ENCODE data around the gene PITX1. TPM values are rescaled to one million over a fixed set of nuclear protein-coding genes. Genes with fewer than 3 reads are reported as not detected.

The PITX1 gene
- total RNA-seq, 2 donors from 2014 or later, result 6.2 to 12.3 TPM

DNA sequence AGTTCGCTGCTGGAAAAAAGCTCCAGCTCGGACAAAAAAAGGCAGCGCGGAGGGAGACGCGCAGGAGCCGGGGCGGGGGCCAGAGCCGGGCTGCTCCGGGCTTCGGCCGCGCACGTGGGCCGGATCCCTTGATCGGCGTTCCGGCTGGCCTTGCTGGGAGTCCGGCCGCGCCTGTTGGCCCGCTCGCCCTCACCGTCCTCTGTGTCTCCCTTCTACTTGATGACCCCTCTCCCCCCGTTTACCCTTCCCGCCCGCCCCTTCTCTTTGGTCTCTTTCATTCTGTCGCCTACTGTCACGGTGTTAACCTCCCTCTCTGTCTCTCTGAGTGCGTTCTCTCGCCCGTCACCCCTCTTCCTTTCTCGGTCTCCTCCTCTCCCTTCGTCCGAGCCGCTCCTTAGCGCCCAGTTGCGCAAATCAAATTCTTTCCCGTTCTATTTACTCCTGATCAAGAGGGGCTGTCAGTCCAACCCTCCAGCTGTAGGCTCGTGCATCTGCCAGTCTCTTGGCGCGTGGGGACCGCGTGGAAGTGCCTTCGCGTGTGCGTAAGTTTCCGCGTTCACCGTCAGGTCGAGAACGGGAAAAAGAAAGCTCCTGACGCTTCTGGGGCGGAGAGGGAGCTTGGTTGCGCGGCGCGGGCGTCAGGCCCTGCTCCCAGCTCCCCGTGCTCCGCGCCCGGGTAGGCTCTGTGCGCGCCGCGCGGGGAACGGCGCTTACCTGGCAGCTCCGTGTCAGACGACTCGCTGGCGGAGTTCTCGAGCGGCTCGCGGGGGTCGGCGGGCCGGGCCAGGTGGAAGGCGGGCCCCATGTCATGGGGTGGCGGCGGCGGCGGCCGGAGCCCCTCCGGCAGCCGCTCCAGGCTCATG, 798 bp downstream of the PITX1 start:
- ATAC-seq (peak; percentile 52), DNase-seq (no peak)
- intact Hi-C loops (cut with DNase I, micrococcal nuclease), result loop anchor here (5.0 kb wide), 2 partner anchors 154 to 159 kb away; no protein-coding TSS in a partner anchor

DNA sequence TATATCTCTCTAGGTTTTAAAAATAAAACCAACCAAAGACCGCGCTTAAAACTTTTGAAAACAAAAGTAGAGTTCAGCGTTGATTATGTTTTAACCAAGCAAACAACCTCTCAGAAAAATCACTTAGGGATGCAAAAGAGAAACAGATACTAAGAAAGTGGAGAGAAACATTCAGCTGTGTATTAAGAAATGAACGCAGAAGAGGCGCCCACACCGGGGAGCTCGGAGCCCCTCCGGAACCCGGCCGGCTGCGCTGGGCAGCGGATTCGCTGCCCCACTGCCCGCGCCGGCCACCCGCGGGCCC, 1.4 kb downstream of the PITX1 start:
- ATAC-seq, result no peak
- intact Hi-C loops (cut with DNase I, micrococcal nuclease), result loop anchor here (5.0 kb wide), 2 partner anchors 155 to 160 kb away; no protein-coding TSS in a partner anchor

DNA sequence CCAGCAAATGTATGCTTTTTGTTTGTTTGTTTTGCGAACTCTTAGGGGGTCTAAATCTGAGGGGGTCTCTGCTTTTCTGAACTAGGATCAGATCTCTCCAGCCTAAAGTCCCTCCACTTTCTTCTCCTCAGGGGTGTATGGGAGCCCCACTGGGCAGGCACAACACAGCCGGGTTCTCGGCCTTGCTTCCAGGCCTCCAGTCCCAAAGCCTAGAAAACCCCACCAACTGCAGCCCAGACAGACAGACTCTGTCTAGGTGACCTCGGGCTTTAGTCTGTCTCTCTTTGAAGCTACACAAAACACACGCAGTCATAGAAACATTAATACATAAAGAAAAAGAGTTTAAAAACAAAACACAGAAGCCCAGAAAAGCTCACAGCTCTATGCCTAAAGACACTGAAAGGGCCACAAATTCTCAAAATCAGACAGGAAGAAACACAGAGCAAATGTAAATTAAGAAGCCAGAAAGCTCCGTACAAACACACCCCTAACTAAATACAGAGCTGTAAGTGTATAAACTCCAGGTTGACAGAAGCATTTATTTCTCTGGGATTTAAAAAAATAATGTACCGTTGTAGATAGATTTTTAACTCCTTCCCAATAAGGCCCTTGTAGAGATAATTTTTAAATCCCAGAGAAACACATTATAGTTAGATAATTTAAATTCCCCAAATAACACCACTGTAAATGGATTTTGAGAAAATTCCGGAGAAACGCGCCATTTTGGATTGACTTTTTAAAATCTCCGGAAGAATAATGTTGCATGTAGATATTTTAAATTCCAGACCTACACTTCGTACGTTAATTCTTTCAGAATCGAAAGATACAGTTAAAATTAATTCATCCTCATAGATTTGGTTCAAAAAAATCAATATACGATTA, 2.0 kb downstream of the PITX1 start:
- no peak for DNase-seq
- intact Hi-C loops (cut with DNase I, micrococcal nuclease), result loop anchor here (5.0 kb wide), 2 partner anchors 155 to 160 kb away; no protein-coding TSS in a partner anchor
- no peak for ATAC-seq

More for the DNA sequence above, 1.4 kb downstream of the PITX1 start:
- DNase-seq, result no peak

DNA sequence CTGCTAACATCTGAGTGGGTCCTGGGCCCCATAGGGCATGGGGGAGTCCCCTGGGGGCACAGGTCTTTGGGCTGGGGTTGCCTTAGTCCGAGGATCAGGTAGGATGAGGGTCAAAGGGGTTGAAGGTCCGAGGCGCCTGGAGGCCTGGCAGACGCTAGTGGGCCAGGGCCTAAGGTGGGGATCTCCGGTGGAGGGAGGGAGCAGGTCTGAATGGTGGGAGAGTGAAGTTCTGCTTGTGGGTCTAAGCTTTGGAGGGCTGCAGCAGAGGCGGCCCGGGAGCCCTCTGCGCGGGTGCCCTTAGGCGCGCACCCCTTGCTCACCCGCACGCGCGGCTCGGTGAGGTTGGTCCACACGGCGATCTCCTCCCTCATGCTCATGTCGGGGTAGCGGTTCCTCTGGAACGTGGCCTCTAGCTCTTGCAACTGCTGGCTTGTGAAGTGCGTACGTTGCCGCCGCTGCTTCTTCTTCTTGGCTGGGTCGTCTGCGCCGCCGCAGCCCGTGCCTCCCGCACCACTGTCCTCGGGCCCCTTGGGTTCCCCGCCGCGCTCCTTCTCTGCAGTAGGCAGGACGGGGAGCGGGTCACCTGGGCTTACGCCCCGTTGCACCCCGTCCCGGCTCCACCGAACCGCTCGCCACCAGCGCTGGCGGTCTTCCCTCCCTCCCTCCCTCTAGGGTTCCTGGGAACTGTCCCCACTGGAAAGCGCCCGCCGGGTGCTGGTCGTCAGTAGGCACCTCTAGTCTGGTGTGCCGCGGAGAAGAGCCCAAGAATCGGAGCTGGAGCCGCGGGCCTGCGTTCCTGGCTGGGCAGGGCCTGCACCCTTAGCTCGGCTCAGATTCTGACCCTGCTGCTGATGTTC, 2.8 kb downstream of the PITX1 start:
- no peak for ATAC-seq
- intact Hi-C loops (cut with DNase I, micrococcal nuclease), result loop anchor here (5.0 kb wide), 2 partner anchors 156 to 161 kb away; no protein-coding TSS in a partner anchor
- no peak for DNase-seq

DNA sequence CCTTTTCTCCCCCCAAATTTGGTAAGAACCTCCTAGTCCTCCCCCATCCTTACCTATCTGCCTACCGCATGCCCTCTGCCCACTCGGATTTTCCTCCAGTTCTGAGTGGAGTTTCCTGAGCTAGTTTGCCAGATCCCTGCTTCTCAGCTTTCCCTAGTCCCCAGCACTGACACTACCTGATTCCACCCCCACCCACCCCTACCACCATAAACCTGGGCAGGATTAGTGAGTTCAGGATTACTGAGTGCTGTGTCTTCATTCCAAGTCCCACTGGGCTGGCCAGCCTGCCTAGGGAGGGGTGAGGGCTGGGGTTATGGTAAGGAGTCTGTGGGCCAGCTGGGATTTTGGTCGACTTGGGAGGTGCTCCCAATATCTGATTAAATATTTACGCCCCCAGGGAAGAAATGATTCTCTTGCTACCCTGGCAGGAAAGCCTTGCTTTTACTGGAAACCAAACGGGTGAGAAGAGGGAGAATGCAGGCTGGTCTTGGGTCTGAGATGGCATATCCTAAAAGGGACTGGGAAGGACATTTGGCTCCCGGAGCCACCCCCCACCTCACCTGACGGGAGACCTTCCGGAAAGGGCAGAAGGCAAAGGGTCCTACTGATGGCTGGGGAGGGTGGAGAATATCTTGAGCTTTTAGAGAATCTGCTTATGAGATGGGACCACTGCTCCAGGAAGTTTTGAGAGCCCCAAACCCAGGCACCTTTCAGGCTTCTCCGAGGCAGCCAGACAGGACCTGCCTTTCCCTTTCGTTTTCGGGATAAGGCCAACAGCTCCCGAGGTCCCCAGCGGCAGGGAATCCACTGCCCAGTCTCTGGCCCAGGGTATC, 3.7 kb downstream of the PITX1 start:
- peak; percentile 19 for ATAC-seq
- DNase-seq, result no peak

DNA sequence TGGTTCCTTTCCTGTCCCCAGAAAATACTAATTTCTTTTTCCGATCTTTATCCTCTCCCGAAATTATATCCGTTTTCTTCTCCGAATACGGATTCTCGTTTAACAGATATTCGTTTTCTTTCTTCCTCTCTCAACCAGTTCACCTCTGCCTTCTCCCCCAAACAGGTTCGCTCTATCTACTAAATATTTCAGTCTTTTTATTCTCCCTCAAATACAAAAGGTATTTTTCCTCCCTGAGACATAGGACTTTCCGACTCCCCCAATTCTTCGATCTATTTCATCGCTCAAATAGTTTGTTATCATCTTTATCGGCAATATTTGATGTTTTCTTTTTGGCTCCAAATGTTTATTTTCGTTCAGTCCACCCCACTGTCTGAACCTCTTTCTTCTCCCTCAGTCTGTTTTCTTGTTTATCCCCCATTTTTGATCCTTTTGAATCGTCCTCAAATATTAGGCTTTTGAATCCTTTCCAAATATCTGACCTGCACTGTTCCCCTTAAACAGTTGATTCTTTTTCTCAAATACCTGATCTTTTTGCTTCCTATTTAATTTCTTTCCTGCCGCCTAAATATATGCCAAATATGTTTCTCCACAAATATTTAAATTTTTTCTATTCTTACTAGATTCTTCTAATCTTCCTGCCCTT, 4.4 kb downstream of the PITX1 start:
- DNase-seq (no peak), ATAC-seq (no peak)
- intact Hi-C loops (cut with DNase I, micrococcal nuclease), result loop anchor here (5.0 kb wide), 2 partner anchors 158 to 163 kb away; no protein-coding TSS in a partner anchor

More for the DNA sequence above, 3.7 kb downstream of the PITX1 start:
- intact Hi-C loops (cut with DNase I, micrococcal nuclease), result loop anchor here (5.0 kb wide), 2 partner anchors 157 to 162 kb away; no protein-coding TSS in a partner anchor

DNA sequence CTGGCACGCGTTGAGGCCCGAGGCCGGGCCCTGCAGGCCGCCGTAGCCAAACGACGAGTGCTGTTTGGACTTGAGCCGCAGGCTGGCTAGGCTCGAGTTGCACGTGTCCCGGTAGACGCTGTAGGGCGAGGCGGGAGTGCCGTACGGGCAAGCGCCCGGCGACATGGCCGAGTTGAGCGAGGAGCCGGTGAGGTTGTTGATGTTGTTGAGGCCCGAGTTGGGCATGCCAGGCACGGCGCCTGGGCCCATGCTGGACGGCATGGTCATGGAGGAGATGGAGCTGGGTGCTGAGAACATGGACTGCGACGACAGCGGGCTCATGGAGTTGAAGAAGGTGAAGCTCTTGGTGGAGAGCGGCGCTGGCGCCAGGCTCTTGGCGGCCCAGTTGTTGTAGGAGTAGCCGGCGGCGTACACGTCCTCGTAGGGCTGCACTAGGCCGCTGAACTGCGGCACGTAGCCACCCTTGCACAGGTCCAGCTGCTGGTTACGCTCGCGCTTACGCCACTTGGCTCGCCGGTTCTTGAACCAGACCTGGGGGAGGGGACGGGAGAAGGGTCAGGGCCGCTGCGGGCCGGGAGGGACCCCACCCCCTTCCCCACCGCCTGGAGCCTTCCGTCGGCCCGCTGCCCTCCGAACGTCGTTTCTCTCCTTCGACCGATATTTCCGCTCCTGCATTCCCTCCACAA, 5.1 kb downstream of the PITX1 start:
- peak; percentile 28 for ATAC-seq
- DNase-seq, result no peak
- intact Hi-C loops (cut with DNase I, micrococcal nuclease), result no loop called here

DNA sequence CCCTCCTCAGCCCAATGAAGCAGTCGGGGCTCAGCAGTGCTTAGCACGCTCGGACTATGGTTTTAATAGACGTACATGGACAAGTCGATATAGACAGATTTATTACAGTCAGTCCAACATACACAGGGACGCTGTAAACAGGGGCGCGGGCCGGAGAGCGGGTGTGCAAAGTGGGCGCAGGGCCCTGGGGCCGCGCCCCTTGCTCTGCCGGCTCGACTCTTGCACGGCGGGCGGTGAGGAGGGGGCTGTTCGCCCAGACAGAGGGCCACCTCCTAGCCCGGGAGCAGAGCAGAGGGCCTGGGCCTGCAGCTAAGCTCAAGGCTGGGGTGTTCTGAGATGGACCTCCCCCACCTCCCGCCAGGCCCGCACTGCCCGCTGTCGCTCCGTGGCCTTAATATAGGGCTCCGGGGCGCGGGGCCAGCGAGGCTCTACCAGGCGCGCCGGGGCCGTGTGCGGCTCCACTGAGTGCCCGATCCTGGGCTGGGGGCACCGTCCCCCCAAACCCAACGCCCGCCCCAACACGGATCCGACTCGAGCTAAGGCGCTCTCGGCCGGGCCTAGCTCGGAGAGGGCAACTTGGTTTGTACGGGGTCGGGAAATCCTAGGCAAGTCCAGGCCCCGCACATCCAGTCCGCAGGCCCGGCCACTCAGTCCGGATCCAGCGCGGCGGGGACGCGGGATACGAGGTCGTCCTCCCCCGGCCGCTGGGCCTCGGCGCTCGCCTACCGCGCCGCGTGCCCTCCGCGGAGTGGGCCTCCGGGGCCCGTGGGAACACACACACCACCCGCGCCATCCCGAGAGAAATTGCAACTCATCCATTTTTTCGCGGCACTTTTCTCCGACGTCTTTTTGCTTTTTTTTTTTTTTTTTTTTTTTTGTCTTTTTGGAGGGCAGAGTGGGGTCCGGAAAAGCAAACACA, 6.1 kb downstream of the PITX1 start:
- ATAC-seq (no peak), DNase-seq (no peak)
- intact Hi-C loops (cut with DNase I, micrococcal nuclease), result no loop called here

DNA sequence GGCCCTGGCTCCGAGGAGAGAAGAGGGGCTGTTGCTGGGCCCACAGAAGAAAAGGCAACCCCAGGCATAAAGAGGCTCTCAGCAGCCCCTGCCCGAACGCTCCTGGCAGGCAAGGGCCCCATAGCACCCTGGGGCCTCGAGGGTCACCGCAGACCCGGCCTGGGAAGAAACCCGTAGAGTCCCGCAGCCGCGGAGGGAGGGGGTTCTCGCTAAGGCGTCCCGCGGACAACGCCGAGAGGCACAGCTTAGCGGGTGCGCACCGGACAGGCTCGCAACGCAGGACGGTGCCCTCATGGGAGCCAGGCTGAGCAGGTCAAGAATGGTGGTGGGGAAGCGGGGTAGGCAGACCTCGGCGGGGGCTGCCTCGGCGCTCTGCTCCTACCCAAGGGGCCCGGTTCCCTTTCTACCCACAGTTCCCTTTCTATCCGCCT, 6.7 kb downstream of the PITX1 start:
- no peak for DNase-seq
- intact Hi-C loops (cut with DNase I, micrococcal nuclease), result no loop called here
- no peak for ATAC-seq

DNA sequence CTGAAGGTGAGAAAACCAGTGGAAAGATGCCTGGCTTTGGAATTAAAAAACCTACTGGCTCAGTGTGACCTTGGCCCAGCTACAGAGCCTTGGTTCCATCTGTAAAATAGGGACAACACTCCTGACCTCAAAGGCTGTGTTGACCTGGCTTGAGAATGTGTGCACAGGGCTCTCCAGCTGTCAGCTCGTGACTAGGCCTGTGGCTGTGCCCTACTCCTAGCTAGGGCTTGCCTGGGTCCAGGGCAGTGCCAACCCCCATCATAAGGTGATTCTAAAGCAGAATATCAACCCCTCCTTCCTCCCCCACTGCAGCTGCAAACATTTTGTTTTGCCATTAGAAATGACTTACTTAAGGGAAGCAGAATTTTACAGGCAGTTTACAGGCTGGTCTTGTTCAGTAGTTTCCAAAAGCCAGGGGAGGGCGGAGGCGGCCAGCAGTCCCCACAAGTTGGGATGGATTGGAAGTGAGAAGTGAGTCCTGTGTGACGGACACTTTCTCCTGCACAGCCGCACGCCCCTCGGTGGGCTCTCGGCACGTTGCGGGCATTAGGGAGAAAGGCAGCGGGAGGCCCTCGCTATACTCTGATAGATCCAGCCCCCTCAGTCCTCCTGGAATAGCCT, 7.3 kb downstream of the PITX1 start:
- DNase-seq, result no peak
- ATAC-seq, result no peak
- intact Hi-C loops (cut with DNase I, micrococcal nuclease), result no loop called here

DNA sequence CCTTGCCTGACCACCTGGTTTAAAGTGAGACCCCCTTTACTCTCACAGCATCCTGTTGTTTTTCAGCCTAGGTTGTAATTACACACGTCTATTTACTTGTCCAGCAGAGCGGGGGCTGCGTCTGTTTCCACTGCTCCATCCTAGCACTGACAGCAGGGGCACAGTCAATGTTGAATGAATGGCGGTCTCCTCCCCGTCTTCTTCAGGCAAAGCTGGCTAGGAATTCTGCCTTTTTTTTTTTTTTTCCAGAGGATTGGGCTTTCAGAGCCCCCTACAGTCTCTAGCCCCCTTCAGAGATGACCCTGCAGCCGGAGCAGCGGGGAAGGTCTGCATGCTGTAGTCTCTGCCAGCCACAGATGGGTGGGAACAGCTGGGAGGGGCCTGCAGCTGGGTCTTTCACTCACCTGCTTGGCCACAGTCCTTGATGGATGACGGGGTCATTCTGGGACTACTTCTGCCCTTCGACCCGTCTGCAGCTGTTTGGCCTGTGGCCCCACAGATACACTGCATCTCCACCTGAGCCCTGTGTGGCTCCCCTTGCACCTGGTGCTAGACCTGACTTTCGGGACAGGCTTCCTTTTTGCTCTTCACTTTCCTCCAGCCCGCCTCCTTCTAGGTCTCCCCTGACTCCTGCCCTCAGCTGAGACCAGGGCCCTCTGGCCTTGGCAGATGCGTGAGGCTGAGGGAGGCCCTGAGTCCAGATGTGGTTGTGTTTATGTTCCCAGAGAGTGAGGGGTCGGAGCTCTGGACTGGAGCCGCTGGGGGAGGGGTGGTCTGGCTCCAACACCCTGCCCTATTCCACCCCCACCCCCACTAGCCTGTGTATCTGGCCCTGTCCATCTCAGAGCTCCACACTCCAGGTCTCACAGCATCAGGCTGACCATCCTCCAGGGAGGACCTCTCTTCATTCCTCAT, 8.0 kb downstream of the PITX1 start:
- no peak for DNase-seq
- no peak for ATAC-seq
- intact Hi-C loops (cut with DNase I, micrococcal nuclease), result no loop called here

DNA sequence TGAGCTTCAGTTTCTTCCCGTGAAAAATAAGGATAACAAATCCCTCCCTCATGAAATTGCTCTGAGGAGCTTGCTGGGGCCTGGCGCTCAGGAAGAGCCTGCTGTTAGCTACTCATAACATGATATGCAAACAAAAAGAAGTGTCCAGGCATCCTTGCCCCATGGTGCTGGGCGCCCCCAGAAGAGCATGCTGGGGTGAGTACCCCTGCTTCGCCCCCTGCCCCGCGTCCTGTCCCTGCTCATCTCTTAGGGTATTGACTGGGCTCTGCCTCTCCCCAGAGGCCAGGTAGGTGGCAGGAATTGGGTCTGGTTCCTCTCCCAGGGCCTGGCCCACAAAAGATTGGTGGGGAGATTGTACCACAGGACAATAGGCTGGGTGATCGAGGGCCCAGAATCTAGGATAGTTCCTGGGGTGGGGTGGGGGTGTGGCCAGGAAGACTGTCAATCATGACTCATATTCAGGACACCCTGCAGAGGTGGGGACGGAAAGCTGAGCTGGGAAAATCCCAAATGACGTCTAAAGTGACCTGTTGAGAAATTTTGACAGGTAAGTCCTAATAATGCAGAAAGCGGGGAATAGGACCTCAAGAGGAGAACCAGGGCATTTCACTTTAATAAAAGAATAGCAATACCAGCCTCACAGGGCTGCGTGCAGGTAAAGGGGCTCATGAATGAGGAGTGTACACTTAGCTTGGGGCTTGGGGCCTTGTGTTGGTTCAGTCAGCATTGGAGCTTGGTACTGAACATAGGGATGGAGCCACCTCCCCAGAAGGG, 8.9 kb downstream of the PITX1 start:
- DNase-seq (peak in 1 of 2 donors; percentile 18), ATAC-seq (no peak)
- intact Hi-C loops (cut with DNase I, micrococcal nuclease), result no loop called here

DNA sequence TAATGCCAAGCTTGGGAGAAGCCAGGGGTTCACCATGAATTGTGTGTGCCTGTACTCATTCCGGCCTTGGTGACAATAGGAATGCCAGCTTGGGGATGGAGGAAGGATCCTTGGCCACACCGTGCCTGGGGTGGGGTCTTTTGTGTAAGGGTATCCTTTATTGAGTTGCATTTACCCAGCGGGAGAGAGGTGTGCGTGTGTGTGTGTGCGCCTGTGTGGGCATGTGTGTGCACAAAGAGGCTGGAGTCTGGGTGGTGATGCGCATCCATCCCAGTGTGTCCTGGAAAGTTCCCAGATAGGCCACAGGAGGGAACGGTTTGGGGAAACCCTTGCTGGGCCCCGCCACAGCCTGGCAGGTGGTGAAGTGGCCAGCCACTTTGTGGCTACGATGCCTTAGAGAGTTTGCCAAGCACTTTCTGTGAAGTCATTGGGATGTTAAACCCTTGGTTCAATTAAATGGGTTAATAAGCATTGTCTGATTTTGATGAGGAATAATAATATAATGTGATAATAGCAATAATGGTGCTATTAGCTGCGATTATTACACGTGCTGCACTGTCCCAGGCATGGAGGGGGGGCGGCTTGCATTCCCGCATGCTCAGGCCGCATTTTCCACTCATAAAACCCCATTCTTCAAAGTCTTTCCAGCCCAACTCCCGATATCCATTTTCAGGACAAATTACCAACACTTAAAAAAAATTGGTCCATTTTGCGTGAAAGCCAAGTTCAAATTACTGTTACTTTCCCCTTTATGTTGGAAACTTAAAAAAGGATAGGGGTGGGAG, 13.7 kb downstream of the PITX1 start:
- DNase-seq (peak in 1 of 2 donors; percentile 10), ATAC-seq (no peak)
- intact Hi-C loops (cut with DNase I, micrococcal nuclease), result no loop called here

Measured in left colon (tissue), 2 donors.